GM21723 (cell line): Measurements from ENCODE around the gene PCSK5.

Source experiments
- ATAC-seq: cut with Tn5 transposase; IDR thresholded peaks from one replicate; pipeline ENCODE4 v1.9.1; 2021; ENCODE audit warnings: mild to moderate bottlenecking, moderate library complexity; ENCODE audit not compliant: unreplicated experiment

Gene PCSK5

DNA sequence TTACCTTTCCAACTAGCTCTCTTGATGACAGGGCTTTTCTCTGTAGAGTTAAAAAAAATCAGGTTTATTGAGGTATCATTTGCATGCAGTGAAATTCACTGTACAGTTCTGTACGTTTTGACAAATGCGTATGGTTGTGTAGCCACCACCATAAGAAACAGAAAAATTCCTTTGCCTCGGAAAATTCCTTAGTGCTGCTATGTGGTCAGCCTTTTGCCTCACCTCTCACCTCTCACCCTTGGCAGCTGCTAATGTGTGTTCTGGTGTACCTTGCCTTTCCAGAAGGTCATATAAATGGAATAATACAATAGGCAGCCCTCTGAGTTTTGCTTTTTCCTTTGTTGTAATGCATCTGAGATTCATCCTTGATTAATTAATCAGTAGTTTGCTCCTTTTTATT lies 28.4 kb downstream of the PCSK5 start:
- no peak for ATAC-seq

DNA sequence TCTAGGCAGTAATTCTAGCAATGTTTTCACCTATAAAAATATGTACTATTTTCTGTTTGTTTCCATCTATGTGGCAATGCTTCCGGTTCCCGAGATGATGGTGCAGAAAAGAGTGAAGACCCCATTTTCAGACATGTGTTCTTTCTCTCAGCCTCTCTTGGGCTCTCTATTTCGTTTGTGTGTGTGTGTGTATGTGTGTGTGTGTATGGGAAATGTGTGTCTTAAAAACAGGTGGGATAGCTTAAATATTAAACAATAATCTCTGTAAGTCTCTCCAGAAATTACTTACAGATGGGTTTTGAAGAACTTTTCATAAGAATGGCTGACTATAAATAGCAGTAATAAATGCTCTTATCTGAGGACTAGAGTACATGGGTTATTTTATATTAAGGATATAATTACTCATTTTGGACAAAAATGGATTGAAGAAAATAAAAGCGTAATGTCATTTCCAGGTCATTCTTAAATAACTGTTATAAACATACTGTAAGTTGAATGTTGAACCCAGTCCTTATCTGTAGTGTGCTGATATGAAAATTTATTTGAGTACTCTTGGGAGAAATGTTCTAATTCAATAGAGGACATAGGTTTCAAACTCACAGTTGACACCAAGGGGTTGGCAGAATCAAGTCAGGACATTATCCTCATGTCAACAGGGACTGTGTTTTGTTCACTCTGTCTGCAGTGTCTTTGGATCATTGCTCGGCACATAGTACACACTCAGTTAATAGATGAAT lies 31.1 kb downstream of the PCSK5 start:
- no peak for ATAC-seq

DNA sequence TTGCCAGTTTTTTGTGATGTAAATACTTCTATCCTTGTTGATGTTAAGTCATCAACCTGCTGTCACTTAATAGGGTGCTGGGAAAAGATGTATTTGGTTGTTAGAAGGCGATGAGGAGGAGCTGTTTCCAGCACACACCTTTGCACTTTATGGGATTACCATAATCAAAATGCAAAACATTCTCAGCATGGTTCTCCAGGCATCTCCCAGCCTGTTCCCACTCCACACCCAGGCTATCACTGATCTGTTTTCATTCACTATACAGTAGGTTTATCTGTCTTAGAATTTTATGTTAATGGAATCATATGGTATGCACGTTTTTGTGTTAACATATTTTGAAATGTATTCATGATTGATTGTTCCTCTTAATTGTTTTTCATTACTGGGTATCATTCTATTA lies 35.9 kb downstream of the PCSK5 start:
- no peak for ATAC-seq

DNA sequence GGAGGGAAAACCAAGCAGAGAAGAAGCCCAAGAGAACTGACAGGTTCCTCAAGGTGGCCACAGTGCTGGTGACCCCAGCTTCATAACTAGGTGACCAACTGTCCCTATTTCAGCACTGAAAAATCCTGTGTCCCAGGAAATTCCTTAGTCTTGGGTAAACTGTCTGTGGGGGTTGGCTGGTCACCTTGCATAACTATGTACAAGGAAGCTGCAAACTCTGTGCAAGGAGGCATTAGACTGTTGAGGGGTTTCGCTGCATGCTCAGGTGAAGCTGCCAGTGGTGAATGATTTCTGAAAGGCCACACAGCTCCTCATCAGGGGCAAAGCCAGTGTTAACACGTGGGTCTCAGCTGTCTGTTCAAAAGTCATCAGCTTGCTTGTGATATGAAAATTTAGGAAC lies 36.9 kb downstream of the PCSK5 start:
- no peak for ATAC-seq

DNA sequence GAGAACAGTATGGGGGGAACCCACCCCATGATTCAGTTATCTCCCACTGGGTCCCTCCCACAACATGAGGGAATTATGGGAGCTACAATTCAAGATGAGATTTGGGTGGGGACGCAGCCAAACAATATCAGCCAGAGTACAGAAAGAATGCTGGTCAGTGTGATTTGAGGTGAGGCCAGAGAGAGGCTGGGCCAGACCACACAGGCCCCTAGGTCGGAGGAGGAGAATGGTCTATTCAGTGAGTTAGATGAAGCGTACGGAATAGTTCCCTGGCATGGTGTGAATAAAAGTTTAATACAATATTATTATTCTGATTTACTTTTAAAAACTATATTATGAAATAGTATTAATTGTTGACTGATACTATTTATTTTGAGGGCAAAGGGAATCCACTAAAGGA lies 39.7 kb downstream of the PCSK5 start:
- ATAC-seq: no peak

DNA sequence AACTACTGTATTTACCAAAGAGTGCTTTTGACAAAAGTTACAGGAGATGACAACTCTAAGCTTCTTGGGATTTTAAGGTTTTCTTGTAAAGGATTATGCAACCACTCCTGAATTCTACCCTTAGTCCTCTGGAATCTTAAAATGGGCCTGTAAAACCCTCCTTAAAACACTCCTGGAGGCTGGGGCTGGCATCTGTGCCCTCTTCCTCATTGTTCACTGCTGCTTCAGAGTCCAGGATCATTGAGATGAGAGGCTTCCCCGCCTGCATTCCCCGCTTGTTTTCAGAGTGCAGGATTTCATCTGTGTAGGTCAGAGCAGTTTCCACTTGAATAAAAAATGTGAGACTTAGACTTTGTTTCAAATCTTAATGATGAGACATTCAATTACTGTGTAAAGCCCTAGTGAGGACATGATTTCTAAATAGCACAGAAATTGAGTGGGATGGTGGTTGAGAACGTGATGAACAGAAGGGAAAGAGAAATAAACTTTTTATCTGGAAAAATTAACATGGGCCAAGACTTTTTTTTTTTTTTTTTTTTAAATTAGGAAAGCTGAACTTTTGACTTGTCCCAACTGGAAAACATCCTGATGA lies 40.4 kb downstream of the PCSK5 start:
- no peak for ATAC-seq

DNA sequence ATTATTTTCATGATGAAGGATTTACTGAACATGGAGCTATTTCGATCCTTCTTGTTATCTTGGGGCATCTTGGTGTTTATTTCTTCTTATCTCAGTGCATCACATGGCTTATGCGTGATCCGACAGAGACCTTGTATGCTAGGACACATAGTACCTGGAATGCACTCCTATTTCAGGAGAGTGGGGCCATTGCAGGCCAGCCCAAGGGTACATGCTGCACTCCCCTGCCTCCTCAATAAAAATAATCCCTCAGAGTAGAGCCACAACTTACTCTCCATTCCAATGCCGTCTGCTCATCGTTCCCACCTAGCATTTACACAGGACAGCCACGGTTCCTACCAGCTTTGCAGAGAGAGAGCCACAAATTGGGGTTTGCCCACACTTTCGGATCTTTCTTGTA lies 43.5 kb downstream of the PCSK5 start:
- no peak for ATAC-seq

DNA sequence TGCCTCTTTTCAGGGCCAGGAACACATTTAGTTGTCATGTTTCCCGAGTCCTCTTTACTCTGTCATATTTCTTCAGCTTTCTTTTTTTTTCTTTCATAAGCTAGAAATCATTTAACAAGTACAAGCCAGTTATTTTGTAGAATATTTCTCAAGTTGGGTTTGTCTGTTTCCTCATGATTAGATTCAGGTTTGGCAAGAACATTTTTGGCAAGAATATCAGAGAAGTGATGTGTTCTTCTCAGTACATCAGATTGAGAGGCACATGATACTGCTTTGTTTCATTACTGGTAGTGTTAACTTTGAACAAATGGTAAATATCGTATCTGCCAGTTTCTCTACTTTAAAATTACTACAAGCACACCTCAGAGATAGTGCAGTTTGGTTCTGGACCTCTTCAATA lies 45.1 kb downstream of the PCSK5 start:
- ATAC-seq: no peak

DNA sequence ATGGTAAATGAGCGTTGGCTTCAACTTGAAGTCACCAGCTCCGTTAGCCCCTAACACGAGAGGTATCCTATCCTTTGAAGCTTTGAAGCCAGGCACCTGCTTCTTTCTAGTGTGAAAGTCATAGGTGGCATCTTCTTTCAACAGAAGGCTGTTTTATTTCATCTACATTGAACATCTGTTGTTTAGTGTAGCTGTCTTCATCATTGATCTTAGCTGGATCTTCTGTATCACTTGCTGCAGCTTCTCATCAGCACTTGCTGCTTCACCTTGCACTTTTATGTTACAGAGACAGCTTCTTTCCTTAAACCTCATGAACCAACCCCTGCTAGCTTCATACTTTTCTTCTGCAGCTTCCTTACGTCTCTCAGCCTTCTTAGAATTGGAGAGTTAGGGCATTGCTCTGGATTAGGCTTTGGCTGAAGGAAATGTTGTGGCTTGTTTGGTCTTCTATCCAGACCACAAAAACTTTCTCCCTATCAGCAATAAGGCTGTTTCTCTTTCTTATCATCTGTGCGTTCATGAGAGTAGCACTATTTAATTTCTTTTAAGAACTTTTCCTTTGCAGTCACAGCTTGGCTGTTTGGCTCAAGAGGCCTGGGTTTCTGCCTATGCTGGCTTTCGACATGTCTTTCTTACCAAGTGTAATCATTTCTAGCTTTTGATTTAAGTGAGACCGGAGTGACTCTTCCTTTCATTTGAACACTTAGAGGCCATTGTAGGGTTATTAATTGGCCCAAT lies 47.2 kb downstream of the PCSK5 start:
- no peak for ATAC-seq

DNA sequence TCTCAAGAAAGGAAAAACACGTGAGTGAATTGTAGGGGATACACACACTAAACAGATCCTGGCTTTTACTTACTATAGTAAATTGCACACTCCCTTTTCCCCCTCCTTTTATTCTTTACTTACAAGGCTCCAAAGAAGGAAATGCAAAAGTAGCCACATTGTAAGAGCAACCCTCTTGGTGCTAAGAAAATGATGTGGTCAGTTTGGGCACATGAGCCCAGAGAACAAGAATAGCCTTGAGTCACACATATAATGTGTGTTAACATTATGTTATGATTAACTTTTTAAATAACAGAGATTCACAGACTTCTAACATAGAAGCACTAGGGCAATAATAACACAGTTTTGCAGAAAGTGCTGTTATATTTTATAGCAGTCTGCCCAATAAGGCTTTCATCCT lies 48.5 kb downstream of the PCSK5 start:
- ATAC-seq: no peak

DNA sequence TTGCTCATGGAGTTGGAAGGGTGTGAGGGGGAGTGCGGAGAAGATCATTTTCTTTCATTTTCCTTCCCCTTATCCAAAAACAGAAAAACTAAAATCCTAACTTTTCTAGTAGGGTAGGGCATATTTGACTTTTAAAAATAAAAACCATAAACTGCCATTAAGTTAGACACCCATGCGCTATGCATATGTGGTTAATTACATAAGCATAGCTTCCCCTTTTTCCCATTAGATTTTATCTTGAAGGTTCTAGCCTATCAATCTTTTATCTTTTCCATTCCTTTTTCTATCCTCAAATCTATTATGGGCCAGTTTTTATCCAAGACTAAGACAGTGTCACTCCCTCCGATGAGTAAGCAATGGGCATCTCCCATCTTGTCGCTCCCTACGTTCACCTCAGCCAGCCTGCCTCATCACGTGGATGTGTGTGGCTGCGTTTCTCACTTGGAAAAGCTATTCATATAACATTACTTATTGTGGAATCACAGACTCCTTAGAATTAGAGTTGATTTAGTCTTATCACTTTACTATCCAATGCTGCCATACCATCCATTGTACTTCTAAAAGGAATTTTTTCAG lies 49.2 kb downstream of the PCSK5 start:
- no peak for ATAC-seq

DNA sequence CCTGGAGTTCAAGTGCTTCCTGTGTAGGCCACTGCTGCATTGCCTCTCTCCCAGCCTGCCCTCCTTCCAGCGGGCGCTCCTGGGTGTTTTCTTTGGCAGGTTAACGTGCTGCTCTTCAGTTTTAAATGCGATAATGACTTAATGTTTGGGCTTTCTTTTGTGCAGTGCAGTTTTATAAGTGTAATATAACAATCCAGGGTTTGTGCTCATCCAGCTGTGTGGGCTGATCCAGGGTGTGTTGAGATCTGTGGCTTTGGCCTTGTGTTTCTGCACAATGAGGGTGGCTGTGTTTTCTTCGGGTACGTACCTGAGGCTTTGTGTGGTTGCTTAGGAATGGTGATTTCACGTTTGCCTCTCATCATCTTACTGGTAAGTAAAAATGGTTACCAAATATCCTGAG lies 50.6 kb downstream of the PCSK5 start:
- ATAC-seq: no peak

DNA sequence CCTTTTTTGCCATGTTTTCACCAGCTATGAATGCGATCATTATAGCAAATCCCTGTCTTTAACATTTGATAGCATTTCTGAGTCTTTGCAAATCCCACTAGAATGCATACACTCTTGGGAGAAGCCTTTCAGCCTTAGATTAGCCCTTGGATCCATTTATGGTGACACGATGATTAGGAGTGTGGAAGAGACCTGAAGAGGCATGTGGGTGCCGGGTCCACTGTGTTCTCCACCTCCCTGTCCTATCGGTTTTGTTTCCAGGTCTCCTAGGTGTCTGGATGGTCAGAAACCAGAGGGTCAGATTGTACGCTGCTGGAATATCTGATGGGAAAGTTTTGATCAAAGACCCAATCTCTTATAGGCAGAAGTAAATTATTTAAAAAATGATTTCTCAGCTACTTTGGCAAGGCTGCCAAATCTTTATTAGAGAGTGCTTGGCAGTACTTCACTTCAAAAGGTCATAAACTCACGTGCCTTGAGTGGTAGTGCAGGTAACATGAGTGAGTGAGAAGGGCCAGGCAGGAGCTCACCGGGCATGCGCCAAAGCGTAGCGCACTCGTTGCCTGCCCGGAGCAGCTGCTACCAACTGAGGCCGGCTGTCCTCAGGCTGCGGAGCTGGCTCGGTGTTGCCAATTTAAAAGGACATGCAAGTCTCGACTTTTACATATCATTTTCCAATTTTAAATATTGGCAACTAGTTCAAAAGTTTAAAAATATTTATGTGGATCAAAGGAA lies 51.3 kb downstream of the PCSK5 start:
- ATAC-seq: no peak

DNA sequence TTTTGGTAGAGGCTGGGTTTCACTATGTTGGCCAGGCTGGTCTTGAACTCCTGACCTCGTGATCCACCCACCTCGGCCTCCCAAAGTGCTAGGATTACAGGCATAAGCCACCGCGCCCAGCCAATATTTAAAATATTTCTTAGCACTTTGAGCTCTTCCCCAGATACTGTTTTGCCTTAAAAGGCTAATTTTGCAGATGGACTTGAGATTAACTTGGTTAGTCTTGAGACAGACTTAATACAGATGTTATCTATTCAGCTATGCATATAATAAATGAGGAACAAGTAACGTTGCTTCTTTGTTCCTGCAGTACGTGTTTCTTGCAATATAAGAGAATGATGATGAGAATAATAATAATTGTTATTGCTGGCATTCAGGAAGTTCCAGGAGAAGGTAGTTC lies 56.3 kb downstream of the PCSK5 start:
- no peak for ATAC-seq

DNA sequence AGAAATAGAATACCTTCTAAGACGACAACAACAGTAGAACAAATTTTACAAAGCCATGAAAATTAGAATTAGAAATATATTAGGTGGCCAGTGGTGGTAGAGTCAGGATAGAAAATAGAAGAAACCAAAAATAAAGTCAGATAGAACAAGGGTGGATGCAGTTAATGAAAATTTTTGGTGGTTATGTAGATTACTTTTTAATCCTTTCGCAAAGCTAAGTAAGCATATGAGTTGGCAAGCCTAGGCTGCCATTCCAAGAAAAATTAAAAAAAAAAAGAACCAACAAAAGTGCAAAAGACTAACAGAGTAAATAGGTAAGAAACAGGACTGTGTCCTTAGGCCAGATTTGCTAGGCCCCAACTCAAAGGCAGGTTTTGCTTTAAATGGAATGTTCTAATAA lies 56.8 kb downstream of the PCSK5 start:
- ATAC-seq: no peak

DNA sequence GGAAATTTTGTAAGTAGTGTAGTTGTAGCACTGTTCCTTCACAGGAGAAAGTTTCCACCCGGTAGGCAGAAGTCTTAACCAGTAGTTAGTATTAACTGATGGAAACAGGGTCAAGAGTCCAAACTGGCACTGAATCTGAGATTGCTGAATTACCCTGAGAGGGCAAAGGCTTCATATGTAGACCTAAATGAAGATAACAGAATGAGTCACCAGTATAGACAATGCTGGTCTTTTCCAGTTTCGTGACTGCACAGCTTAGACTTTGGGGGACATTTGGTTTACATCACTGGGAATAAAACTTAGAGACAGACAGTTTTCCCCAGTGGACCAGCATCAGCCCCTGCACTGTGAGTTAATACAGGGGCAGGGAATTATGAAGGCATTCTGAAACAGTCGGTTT lies 60.5 kb downstream of the PCSK5 start:
- ATAC-seq: no peak

DNA sequence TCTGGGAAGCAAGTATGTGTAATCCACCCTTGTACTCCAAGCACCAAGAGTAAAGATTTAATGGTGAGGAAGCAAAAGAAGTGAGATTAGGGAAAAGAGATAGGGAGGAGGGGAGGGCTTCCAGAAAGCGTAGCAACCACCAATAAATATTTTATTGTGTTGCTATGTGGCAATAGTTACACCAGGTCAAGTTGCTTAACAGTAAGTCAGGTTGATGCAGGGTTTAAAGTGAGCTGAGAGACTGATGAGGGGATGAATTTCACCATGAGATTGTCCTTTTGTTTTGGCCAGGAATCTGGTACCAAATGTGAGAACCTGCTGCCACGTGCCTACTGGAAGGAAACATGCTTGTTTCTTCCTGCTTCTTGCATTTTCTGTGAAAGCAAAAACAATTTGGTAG lies 62.7 kb downstream of the PCSK5 start:
- ATAC-seq: no peak

DNA sequence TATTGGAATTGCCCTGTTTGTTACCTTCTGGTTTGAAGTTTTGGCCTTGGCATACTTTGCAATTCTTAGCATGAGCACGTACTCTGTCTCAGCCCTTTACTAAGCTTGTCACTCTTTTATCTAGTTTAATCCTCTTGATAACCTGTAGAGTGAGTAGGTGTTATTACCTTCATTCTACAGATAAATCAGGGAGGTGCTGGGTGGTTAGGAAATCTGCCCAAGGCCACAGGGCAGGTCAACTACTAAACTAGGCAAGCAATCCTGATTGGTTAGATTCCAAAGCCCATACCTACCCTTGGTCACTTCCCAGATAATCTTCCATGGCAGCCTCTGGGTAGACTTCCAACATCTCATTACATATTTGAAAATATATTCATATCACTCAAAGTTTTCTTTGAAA lies 65.7 kb downstream of the PCSK5 start:
- ATAC-seq: no peak

DNA sequence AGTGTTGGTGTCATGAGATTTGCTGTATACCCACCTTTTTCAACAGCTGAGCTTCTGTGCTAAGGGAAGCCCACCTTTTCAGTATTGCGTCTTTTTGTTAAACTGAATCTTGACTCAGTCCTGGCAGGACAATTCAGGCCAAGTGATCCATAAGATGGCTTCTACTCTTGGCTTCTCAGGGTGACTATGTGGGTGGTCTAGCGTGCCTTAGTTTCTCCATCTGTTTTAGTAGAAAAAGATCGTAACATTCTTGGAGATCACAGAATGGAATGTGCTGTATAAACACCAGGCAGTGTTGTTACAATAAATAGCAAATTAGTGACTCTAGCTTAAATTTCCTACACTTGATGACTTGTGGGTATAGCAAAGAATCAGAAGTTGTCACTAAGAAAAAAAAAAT lies 66.6 kb downstream of the PCSK5 start:
- no peak for ATAC-seq

DNA sequence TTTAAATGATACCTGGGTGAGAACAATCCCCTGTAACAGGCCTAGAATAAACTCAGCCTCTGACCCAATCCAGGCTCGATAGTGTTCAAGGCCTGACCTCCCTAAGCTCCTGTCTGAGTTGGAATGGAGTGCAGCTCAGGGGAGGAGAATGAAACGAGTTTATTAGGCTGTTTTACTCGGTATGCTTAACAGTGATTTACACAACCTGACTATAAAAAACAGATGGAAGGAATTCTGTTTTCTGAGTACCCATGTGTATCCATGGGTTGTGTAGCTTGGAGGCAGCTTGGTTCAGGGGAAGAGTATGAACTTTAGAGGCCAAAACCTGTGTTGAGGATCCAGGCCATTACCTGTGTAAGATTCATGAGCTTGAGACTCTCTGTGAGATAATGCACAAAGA lies 67.8 kb downstream of the PCSK5 start:
- ATAC-seq: no peak

DNA sequence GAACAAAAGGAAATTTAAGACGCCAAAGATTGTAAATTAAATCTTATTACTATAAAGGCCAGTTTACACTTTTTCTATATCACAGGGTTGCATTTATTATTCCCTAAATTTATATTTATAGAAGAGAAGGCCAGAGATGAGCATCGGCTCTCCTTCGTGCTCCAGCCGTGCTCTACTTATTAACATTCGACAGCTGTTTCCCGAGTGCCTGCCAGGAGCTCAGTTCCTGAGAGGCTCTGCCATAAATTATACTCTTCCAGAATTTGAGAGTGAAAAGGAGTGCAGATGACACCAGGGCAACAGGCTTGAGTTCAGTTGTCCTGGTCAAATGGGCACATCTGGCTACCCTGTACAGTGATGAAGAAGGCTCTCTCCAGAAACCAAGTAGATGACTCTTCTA lies 70.1 kb downstream of the PCSK5 start:
- no peak for ATAC-seq
